ENCODE measurements around the gene PLCL2. TPM values are rescaled to one million over a fixed set of nuclear protein-coding genes. Genes with fewer than 3 reads are reported as not detected.

Gene PLCL2
- total and polyA plus RNA-seq, 11 donors = 10.4 to 80.9 (median 53.0) TPM

DNA sequence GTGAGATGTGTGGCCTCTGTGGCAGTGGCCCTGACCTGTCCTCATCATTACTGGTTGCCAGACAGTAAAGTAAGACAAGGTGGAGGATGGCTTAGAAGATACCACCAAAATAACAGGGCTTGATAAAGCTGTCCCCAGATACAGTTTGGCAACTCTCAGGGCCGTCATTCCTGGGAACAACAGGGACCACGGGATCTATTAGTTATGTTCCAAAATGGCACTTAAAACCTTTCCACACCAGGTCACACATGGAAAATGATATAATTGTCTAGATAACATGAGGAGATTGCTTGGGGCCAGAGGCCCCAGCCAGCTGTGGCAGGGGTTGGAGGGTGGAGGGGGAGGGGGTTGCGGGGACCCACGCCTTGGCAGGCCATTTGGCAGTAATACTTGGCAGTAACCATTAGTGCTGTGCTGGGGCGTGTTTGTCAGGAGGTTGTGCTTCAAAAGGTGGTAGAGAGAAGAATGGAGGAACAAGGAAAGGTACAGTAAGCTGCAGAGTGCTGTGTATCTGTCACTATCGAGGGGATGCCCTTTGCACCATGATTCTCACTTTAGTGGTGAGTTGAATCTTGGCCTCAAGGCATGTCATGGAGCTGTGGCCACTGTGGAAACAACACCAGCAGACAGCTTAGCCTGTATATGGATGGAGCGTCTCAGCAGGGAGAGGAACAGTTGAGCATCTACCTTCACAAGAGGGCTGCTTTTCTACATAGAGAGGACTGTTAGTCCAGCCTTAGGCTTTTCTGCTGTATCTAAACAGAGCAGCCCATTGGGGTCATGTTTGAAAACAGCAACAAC is 14.0 kb downstream of the PLCL2 start:
- peaks cover 0 to 57% (median 33%) of the 10 kb centered on the region in 12 donors for H3K4me1 ChIP-seq
- intact Hi-C loops (cut with DNase I) = loop anchor here in 4 of 10 donors (2.0 to 5.0 kb wide), 4 partner anchors 131 to 242 kb away; no protein-coding TSS in a partner anchor
- H3K4me3 ChIP-seq = peak overlapping the region in 11 of 12 donors; percentile 8 to 51 (median 44)
- ATAC-seq (peak; percentile 84 to 86 (median 86)), DNase-seq (peak; percentile 48 to 79 (median 69))
- peak overlapping the region; percentile 52 to 79 (median 66) for H3K27ac ChIP-seq
- 51 to 66% (median 65%) methylated on average over 7 of the region's 7 CpGs for whole genome bisulfite sequencing, 4 donors
- no peaks in the 10 kb centered on the region for H3K36me3 ChIP-seq
- no peaks in the 10 kb centered on the region for H3K27me3 ChIP-seq
- H3K9me3 ChIP-seq = no peaks in the 10 kb centered on the region
- TF ChIP-seq, protein P1, sequence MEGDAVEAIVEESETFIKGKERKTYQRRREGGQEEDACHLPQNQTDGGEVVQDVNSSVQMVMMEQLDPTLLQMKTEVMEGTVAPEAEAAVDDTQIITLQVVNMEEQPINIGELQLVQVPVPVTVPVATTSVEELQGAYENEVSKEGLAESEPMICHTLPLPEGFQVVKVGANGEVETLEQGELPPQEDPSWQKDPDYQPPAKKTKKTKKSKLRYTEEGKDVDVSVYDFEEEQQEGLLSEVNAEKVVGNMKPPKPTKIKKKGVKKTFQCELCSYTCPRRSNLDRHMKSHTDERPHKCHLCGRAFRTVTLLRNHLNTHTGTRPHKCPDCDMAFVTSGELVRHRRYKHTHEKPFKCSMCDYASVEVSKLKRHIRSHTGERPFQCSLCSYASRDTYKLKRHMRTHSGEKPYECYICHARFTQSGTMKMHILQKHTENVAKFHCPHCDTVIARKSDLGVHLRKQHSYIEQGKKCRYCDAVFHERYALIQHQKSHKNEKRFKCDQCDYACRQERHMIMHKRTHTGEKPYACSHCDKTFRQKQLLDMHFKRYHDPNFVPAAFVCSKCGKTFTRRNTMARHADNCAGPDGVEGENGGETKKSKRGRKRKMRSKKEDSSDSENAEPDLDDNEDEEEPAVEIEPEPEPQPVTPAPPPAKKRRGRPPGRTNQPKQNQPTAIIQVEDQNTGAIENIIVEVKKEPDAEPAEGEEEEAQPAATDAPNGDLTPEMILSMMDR (IDR thresholded peaks at IDR 0.05) = no peak
- TF ChIP-seq POLR2A (IDR thresholded peaks at IDR 0.05) = no peak

DNA sequence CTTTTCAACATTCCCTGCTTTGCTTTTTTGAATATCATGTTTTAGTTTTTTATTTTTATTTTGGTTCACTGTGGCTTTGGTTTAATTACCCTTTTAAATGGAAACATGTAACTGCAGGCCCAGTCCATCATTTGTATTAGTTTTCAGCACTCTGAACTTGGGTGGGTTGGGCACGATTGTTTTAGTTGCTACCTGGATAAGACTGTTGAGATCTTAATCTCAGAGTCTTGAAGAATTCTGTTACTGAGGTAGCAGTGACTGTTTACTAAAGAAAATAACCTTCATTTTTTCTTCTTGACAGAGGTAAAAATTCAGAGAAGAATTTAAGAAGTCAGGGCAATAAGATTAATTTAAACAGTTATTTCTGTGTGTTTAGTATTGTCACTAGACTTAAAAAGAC is 15.2 kb downstream of the PLCL2 start:
- Histone ChIP-seq H3K27ac (peak overlapping the region; percentile 18 to 79 (median 66)), H3K36me3 (no peaks in the 10 kb centered on the region), H3K4me3 (peak overlapping the region in 10 of 12 donors; percentile 8 to 51 (median 45)), H3K9me3 (no peaks in the 10 kb centered on the region), H3K27me3 (no peaks in the 10 kb centered on the region), H3K4me1 (peaks cover 0 to 60% (median 35%) of the 10 kb centered on the region in 12 donors)
- ATAC-seq (no peak), DNase-seq (no peak)
- intact Hi-C loops (cut with DNase I) = loop anchor here in 5 of 10 donors (2.0 to 5.0 kb wide), 5 partner anchors 127 to 241 kb away; no protein-coding TSS in a partner anchor
- 19 to 31% (median 24%) methylated on average over 1 of the region's 1 CpG for WGBS, 4 donors
- TF ChIP-seq POLR2A (IDR thresholded peaks at IDR 0.05) = no peak
- TF ChIP-seq, protein P1 (IDR thresholded peaks at IDR 0.05) = no peak

DNA sequence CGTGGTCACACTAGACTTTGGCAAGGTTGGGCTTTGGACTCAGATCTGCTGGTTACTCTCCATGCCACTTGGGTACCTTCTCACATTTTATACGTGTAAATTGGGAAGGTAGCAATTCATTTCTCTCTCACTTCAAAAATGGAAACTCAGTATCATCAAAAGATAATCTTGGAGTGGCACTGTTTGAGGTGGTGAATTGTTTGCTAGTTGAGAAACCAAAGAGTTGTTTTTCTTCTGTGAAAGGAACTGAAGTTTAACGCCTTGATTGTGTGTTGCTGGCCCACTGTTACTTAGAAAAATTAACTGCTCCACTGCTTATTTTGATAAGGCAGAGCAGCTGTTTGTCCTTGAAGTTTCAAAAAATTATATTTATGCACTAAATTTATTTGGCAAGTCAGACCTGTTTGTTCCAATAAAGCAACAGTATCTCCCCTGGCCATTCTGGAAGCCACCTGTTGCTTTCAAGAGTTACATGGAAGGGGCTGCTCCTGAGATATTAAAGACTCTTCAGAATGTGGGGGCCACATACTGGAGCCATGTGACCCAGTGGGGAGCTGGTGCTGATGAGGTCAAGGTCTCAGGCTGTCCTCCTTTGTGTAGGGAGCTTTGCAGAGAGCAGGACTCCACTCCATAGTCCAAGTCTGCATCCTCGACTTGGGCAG is 16.2 kb downstream of the PLCL2 start:
- intact Hi-C loops (cut with DNase I) = loop anchor here in 2 of 10 donors (5.0 kb wide), 2 partner anchors 126 to 131 kb away; no protein-coding TSS in a partner anchor
- Histone ChIP-seq H3K27ac (peak overlapping the region; percentile 21 to 79 (median 61)), H3K4me3 (peak overlapping the region in 11 of 12 donors; percentile 8 to 51 (median 44)), H3K36me3 (no peaks in the 10 kb centered on the region), H3K9me3 (no peaks in the 10 kb centered on the region), H3K27me3 (no peaks in the 10 kb centered on the region), H3K4me1 (peaks cover 0 to 70% (median 43%) of the 10 kb centered on the region in 12 donors)
- TF ChIP-seq, protein P1 (IDR thresholded peaks at IDR 0.05) = no peak
- TF ChIP-seq POLR2A (IDR thresholded peaks at IDR 0.05) = no peak
- no peak for DNase-seq
- 35 to 45% (median 38%) methylated on average over 4 of the region's 4 CpGs for WGBS, 4 donors
- ATAC-seq = no peak
